Keratinocyte (primary cell): ENCODE measurements around the gene CNPY2. TPM values are rescaled to one million over a fixed set of nuclear protein-coding genes. Genes with fewer than 3 reads are reported as not detected.

Source experiments
- DNase-seq: peaks from one replicate; pipeline ENCODE4 v3.0.0-alpha.2; 2011; ENCODE audit warnings: low read depth, missing footprints, low spot score
- FAIRE-seq: peaks from 2 replicates; lab custom pipeline; 2011; peaks lifted over from hg19 to GRCh38; lab: Jason Lieb, UNC
- H2AFZ ChIP-seq: 2 replicates; pipeline ENCODE4 v1.6.0; 2012; ENCODE audit warnings: low read length, control low read depth, inconsistent platforms; ENCODE audit not compliant: control insufficient read depth
- H3K27ac ChIP-seq: 2 replicates; pipeline ENCODE4 v1.5.1; 2011; ENCODE audit warnings: low read length; ENCODE audit not compliant: control insufficient read depth, insufficient read depth
- H3K27me3 ChIP-seq: 3 replicates; pipeline ENCODE4 v1.6.0; 2011; ENCODE audit warnings: low read length; ENCODE audit not compliant: control insufficient read depth, insufficient read depth; ENCODE audit errors: extremely low read depth
- H3K36me3 ChIP-seq, 2 experiments: 2 replicates in 1 of 2; 3 replicates in 1 of 2; pipeline ENCODE4 v1.5.1; 2011; ENCODE audit warnings: low read length in 2 of 2, mild to moderate bottlenecking in 1 of 2; ENCODE audit not compliant: control insufficient read depth in 2 of 2, insufficient read depth in 2 of 2; ENCODE audit errors: extremely low read depth in 1 of 2
- H3K4me1 ChIP-seq: 3 replicates; pipeline ENCODE4 v1.5.1; 2011; ENCODE audit warnings: low read length; ENCODE audit not compliant: control insufficient read depth, insufficient read depth; ENCODE audit errors: extremely low read depth
- H3K4me2 ChIP-seq: 3 replicates; pipeline ENCODE4 v1.6.0; 2011; ENCODE audit warnings: low read depth, low read length; ENCODE audit not compliant: control insufficient read depth, insufficient read depth; ENCODE audit errors: extremely low read depth
- H3K4me3 ChIP-seq, 3 experiments: fragments of 200-600 bp in 1 of 3; sonication (generic) in 1 of 3; 2 replicates in 2 of 3; 3 replicates in 1 of 3; pipeline ENCODE4 v1.5.1; 2011 to 2016; ENCODE audit warnings: low read length in 3 of 3, mild to moderate bottlenecking in 3 of 3, control low read depth in 2 of 3, inconsistent platforms in 1 of 3, low read depth in 1 of 3, mixed read lengths in 1 of 3, mixed run types in 1 of 3, moderate library complexity in 1 of 3; ENCODE audit not compliant: control insufficient read depth in 2 of 3, insufficient read depth in 2 of 3; ENCODE audit errors: extremely low read depth in 1 of 3
- H3K79me2 ChIP-seq: 2 replicates; pipeline ENCODE4 v1.6.0; 2012; ENCODE audit warnings: low read length; ENCODE audit not compliant: control insufficient read depth, insufficient read depth
- H3K9ac ChIP-seq: 3 replicates; pipeline ENCODE4 v1.6.0; 2011; ENCODE audit warnings: low read length; ENCODE audit not compliant: control insufficient read depth, insufficient read depth; ENCODE audit errors: extremely low read depth
- H3K9me1 ChIP-seq: 3 replicates; pipeline ENCODE4 v1.6.0; 2011; ENCODE audit warnings: low read length; ENCODE audit not compliant: control insufficient read depth, insufficient read depth; ENCODE audit errors: extremely low read depth
- H3K9me3 ChIP-seq: 2 replicates; pipeline ENCODE4 v1.5.1; 2012; ENCODE audit warnings: low read depth, low read length; ENCODE audit not compliant: control insufficient read depth
- H4K20me1 ChIP-seq: 3 replicates; pipeline ENCODE4 v1.6.0; 2011; ENCODE audit warnings: low read length; ENCODE audit not compliant: control insufficient read depth, insufficient read depth; ENCODE audit errors: extremely low read depth
- EZH2 ChIP-seq: IDR thresholded peaks from one replicate; pipeline ENCODE4 v1.6.1; 2012; ENCODE audit warnings: inconsistent platforms, mild to moderate bottlenecking, low read length, moderate library complexity
- dilution Hi-C: fragments of 300-500 bp; cut with MboI; formaldehyde crosslinking; loops from one replicate; pipeline ENCODE4 v1.7.0; 2020; ENCODE audit warnings: low sequenced_read_pairs; ENCODE audit not compliant: extremely low pct_ligation_motif_present
- polyA plus RNA-seq, 5 experiments: library from polyadenylated mRNA; depleted of rRNA in 3 of 5; stranded (reverse) in 3 of 5; stranded (forward) in 1 of 5; unstranded in 1 of 5; fragments of >200 nt; gene quantifications; 1 replicate in 1 of 5; 2 replicates in 3 of 5; 3 replicates in 1 of 5; pipeline versions ENCODE4 v1.2.1 to v1.2.3, GENCODE V29; 2011 to 2012; ENCODE audit warnings: missing spikeins in 2 of 5, low read depth in 1 of 5, low replicate concordance in 1 of 5
- TF ChIP-seq, protein P1 (sequence below), 3 experiments: IDR thresholded peaks in 1 of 3; conservative IDR thresholded peaks in 1 of 3; optimal IDR thresholded peaks in 1 of 3; 2 replicates in 2 of 3; 3 replicates in 1 of 3; pipeline versions ENCODE3 to v1.5.1; 2011; ENCODE audit warnings: low read length in 3 of 3, mild to moderate bottlenecking in 3 of 3, moderate library complexity in 2 of 3, control low read depth in 1 of 3, inconsistent platforms in 1 of 3; ENCODE audit not compliant: insufficient read depth in 2 of 3; ENCODE audit errors: extremely low read depth in 1 of 3

The CNPY2 gene
- polyA plus RNA-seq, 1 donor (not counting 4 experiments of a cell fraction or from before 2014, with no cell fraction given) = 162 TPM

DNA sequence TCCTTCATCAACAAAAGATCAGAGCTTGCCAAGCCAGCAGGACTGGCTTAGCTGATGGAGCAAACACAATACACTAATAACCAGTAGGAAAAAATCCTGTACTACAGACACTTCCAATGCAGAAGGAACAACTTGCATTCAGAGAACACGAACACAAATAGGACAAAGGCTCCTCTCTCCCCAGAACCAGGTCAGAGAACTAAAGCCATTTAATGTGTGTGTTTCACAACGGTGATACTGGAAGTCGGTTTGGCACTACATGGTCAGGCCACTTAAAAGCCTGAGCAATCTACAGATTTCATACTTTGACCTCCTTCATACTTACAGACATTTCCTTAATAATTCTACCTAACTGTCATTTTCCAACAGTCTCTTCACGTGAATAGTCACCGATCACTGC, 22.0 kb downstream of the CNPY2 start:
- no peak overlapping the region for H2AFZ ChIP-seq
- no peaks in the 10 kb centered on the region for H3K9me3 ChIP-seq
- H3K27ac ChIP-seq = no peak overlapping the region
- H3K4me3 ChIP-seq = no peak overlapping the region
- H3K36me3 ChIP-seq = peaks cover 9% of the 10 kb centered on the region in 2 experiments
- DNase-seq (no peak), FAIRE-seq (no peak)
- TF ChIP-seq EZH2 = no peak
- TF ChIP-seq, protein P1, sequence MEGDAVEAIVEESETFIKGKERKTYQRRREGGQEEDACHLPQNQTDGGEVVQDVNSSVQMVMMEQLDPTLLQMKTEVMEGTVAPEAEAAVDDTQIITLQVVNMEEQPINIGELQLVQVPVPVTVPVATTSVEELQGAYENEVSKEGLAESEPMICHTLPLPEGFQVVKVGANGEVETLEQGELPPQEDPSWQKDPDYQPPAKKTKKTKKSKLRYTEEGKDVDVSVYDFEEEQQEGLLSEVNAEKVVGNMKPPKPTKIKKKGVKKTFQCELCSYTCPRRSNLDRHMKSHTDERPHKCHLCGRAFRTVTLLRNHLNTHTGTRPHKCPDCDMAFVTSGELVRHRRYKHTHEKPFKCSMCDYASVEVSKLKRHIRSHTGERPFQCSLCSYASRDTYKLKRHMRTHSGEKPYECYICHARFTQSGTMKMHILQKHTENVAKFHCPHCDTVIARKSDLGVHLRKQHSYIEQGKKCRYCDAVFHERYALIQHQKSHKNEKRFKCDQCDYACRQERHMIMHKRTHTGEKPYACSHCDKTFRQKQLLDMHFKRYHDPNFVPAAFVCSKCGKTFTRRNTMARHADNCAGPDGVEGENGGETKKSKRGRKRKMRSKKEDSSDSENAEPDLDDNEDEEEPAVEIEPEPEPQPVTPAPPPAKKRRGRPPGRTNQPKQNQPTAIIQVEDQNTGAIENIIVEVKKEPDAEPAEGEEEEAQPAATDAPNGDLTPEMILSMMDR (optimal IDR thresholded peaks at IDR 0.05 in 1 of 3, IDR thresholded peaks at IDR 0.05 in 1 of 3, conservative IDR thresholded peaks at IDR 0.05 in 1 of 3; ENCODE audit: extremely low read depth in 1 of 3, insufficient read depth in 2 of 3, low read length in 3 of 3) = no peak
- dilution Hi-C loops = no loop called here
- H3K9me1 ChIP-seq = no peaks in the 10 kb centered on the region
- H3K9ac ChIP-seq = no peak overlapping the region
- H3K4me1 ChIP-seq = peaks cover 25% of the 10 kb centered on the region
- H3K79me2 ChIP-seq = peaks cover 74% of the 10 kb centered on the region
- H3K27me3 ChIP-seq = no peaks in the 10 kb centered on the region
- no peak overlapping the region for H3K4me2 ChIP-seq
- H4K20me1 ChIP-seq = peaks cover 4% of the 10 kb centered on the region

DNA sequence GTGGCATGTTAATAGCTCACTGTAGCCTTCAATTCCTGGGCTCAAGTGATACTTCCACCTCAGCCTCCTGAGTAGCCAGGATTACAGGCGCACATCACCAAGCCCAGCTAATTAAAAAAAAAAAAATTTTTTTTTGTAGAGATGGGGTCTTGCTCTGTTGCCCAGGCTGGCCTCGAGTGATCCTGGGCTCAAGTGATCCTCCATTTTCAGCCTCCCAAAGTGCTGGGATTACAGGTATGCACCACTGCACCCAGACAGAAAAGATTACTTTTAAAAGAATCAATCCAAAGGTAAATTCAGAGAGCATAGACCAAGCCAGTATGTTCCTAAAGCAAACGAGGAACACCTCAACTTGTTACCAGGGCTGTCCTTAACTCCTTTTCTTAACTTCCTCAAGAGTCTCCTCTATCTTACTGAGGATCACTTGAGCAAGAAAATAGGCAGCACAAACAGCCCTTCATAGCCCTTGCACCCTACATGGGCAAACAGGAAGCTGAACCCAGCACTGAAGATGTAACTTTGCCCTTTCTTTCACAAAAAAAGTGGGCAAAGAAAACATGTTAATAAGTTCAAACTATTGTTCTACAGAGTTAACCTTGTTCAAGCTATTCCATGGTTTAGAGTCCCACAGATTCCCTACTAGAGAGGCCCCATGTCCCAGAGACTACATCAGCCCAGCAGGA, 26.9 kb downstream of the CNPY2 start:
- Histone ChIP-seq H3K27me3 (no peaks in the 10 kb centered on the region), H3K4me3 (no peak overlapping the region), H3K4me1 (peaks cover 18% of the 10 kb centered on the region), H3K9me1 (no peaks in the 10 kb centered on the region), H3K9ac (no peak overlapping the region), H3K4me2 (no peak overlapping the region), H3K36me3 (peaks cover 8 to 20% of the 10 kb centered on the region in 2 experiments), H3K27ac (no peak overlapping the region), H3K79me2 (peaks cover 40% of the 10 kb centered on the region), H3K9me3 (no peaks in the 10 kb centered on the region), H4K20me1 (peaks cover 4% of the 10 kb centered on the region), H2AFZ (no peak overlapping the region)
- DNase-seq = no peak
- no peak for TF ChIP-seq EZH2
- TF ChIP-seq, protein P1 (optimal IDR thresholded peaks at IDR 0.05 in 1 of 3, IDR thresholded peaks at IDR 0.05 in 1 of 3, conservative IDR thresholded peaks at IDR 0.05 in 1 of 3; ENCODE audit: extremely low read depth in 1 of 3, insufficient read depth in 2 of 3, low read length in 3 of 3) = no peak
- dilution Hi-C loops = no loop called here
- no peak for FAIRE-seq
